ENCODE data around the gene PPEF1.

PPEF1 gene

DNA sequence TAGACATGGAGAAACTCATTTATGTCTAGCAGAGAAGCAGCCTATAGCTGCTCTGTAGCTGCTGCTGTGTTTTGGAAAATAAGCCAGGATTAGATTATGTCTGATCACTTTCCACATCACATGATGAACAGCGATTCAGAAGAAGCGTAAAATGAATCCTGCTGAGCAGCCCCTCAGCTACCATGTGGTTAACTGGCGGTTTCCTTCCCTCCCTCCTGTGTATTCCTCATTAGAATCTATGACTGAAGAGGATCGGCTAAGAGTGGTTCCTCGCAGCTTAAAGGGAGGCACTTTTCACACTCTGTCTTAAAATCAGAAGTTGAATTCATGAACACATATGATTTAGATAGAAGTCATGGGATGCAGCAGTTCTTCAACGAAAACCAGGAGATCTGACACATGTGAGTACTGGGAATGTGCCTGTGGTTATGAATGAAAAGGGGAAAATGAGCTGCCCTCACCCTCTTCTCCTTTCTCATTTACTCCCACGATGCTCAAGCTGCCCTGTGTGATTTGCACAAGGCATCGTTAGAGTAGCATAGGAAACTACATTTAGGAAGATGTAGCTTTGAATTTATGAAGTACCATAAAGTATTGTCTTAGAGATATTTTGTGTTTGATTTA is at the start of gene PPEF1:
TSS of gene PPEF1 (plus strand) at position 220 of the 624 bp plus-strand sequence. CDS start at position 356, 136 bp downstream.
- no peaks in the 10 kb centered on the region for H3K4me1 Mint-ChIP-seq
- H3K27me3 Mint-ChIP-seq: no peaks in the 10 kb centered on the region
- H3K4me3 Mint-ChIP-seq: no peak within 1 kb of the TSS
- H3K36me3 Mint-ChIP-seq: no peaks in the 10 kb centered on the region
- ATAC-seq: no peak
- H3K9me3 Mint-ChIP-seq: no peaks in the 10 kb centered on the region
- no peak within 1 kb of the TSS for H3K27ac Mint-ChIP-seq

- Mint-ChIP-seq H3K27me3 (peaks cover 3% of the 10 kb centered on the region), H3K9me3 (no peaks in the 10 kb centered on the region), H3K4me1 (peaks cover under 1% of the 10 kb centered on the region), H3K36me3 (no peaks in the 10 kb centered on the region), H3K4me3 (no peak overlapping the region), H3K27ac (no peak overlapping the region)
- no peak for ATAC-seq
Observed at GRCh38 chrX:18661273-18661672, 46.2 kb upstream of the PPEF1 start.

DNA sequence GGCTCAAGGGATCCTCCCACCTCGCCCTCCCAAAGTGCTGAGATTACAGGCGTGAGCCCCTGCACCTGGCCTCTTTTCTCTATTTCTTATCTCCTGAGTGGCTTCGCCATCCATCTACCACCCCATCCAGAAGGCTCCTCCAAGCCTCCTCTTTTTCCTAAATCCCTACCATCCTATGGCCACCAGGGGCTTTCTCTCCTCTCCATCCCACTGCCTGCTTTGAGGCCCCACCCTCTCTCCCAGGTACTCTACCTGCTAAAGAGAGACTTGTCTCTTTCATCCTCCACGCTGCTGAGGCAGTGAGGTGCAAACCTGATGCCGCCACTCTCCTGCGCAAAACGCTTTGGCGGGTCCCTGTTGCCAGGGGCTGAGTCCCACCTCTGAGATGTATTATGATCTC is 42.5 kb upstream of the PPEF1 start:
- ATAC-seq: no peak
- Mint-ChIP-seq H3K36me3 (no peaks in the 10 kb centered on the region), H3K9me3 (no peaks in the 10 kb centered on the region), H3K27ac (no peak overlapping the region), H3K4me1 (peaks cover 6% of the 10 kb centered on the region), H3K27me3 (peaks cover 9% of the 10 kb centered on the region), H3K4me3 (no peak overlapping the region)

GRCh38 chrX:18666614-18667013 is 40.8 kb upstream of the PPEF1 start:
- Mint-ChIP-seq H3K4me1 (peaks cover 6% of the 10 kb centered on the region), H3K36me3 (no peaks in the 10 kb centered on the region), H3K9me3 (no peaks in the 10 kb centered on the region), H3K4me3 (no peak overlapping the region), H3K27ac (no peak overlapping the region), H3K27me3 (peaks cover 9% of the 10 kb centered on the region)
- ATAC-seq: no peak

DNA sequence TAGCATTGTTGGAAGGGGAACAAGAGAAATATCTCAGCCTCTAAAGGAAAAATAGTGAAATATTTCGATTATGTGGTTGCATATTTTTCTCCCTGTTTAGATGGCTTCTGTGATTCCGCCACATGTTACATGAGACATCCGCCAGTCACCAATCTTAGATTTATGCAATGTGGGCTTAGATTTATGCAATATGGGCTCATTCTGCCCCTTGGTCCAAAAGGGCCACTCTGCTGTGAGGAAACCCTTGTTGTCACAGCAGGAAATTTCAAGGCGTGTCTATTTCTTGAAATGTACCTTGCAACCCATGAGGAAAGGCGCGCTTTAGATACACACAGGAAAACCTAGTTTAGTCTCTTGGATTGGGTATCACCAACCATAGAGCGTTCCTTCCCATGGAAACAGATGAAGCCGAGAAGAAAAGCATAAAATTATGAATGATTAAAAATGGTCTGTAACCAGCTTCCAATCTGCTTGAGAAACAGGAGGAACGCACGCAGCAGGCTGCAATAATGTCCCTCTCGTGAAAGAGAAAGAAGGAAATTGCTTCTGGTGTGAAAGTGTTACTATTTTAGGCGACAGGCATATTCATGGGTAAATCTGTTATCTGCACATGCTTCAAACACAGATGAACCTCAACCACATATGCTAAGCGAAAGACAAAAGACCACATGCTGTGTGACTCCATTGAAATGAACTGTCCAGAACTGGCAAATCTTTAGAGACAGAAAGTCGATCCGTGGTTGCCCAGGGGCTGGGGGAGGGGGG is 39.2 kb upstream of the PPEF1 start:
- Mint-ChIP-seq H3K27ac (no peak overlapping the region), H3K9me3 (no peaks in the 10 kb centered on the region), H3K36me3 (no peaks in the 10 kb centered on the region), H3K4me1 (peaks cover 6% of the 10 kb centered on the region), H3K4me3 (no peak overlapping the region), H3K27me3 (peaks cover 9% of the 10 kb centered on the region)
- ATAC-seq: no peak

- H3K4me3 Mint-ChIP-seq: no peak within 1 kb of the TSS
- no peaks in the 10 kb centered on the region for H3K36me3 Mint-ChIP-seq
- H3K27ac Mint-ChIP-seq: no peak within 1 kb of the TSS
- no peak for ATAC-seq
- H3K9me3 Mint-ChIP-seq: no peaks in the 10 kb centered on the region
- peaks cover 7% of the 10 kb centered on the region for H3K4me1 Mint-ChIP-seq
- H3K27me3 Mint-ChIP-seq: no peaks in the 10 kb centered on the region
Observed at GRCh38 chrX:18672008-18672407, 35.4 kb upstream of the PPEF1 start, which contains the start of gene RS1. TSS of gene RS1 (minus strand) at chrX:18672108. CDS start at chrX:18672068, 40 bp downstream.

- Mint-ChIP-seq H3K36me3 (peaks cover 4% of the 10 kb centered on the region), H3K27ac (peak overlapping the region; percentile 82), H3K4me3 (peak overlapping the region; percentile 82), H3K4me1 (peaks cover 10% of the 10 kb centered on the region), H3K9me3 (peaks cover 3% of the 10 kb centered on the region), H3K27me3 (no peaks in the 10 kb centered on the region)
- peak; percentile 60 for ATAC-seq
Observed at GRCh38 chrX:18674417-18674787, 33.0 kb upstream of the PPEF1 start.

DNA sequence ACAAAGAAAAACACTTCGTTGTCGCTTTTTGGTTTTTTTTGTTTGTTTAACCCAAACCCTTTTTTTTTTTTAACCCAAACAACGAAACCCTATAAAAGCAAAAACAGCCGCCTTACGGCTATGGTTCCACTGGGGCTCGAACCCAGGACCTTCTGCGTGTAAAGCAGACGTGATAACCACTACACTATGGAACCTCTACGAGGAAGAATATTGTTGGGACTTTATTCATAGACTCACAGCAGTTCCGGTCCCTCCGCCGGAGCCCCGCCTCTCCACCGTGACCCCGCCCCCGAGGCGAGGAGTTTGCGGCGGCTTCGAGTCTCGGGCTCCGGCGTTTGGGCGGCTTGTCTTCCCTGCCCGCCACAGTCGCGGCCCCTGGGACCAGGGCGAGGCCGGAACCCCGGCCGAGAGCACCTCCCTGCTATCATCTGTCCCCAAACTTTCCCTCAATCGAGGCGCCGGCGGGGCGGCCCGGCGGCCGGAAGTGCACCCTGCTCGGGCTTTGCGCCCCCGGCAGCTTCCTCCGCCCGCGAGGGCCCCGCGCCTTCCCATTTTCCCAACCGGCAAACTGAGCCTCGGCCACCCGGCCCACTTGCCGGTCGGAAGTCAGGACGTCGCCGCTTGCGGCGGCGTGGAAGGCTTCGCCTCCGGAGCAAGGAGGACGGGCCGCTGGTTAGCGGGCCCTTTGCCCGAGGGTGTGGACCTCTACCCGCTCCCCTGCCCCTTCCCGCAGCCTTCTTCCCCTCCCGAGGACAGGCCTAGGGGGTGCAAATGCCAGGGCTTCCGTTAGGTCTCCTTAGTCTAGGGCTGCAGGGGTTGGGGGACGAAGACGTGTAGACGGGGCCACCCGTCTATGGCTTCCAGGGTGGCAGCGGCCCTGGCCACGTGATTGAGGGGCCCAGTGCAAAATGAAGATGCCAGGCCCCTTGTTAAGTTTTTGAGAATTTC is 32.4 kb upstream of the PPEF1 start:
- peaks cover 10% of the 10 kb centered on the region for H3K4me1 Mint-ChIP-seq
- H3K27ac Mint-ChIP-seq: peak overlapping the region; percentile 82
- no peaks in the 10 kb centered on the region for H3K27me3 Mint-ChIP-seq
- peak overlapping the region; percentile 82 for H3K4me3 Mint-ChIP-seq
- H3K9me3 Mint-ChIP-seq: peaks cover 3% of the 10 kb centered on the region
- peaks cover 4% of the 10 kb centered on the region for H3K36me3 Mint-ChIP-seq
- ATAC-seq: peak; percentile 93

DNA sequence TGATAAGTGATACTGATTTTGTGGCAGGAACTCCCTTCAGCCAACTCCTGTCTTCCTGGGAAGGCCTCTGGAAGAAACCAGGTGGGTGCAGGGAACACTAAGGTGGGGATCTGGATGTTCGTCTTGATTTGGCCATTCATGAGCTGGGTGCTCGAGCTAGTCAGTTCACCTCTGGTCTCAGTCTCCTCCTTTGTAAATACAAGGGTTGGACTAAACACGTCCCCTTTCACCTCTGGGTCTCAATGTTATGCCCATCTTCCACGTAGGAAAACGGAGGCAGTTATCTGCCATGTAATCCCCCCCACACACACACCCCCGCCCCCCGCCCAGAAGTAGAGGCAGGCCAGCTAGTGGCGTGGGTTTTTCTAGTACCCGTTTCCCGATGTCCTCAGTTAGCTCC is 31.4 kb upstream of the PPEF1 start:
- no peak for ATAC-seq
- Mint-ChIP-seq H3K4me3 (no peak overlapping the region), H3K27ac (no peak overlapping the region), H3K36me3 (peaks cover 4% of the 10 kb centered on the region), H3K9me3 (peaks cover 3% of the 10 kb centered on the region), H3K27me3 (no peaks in the 10 kb centered on the region), H3K4me1 (peaks cover 10% of the 10 kb centered on the region)

- Mint-ChIP-seq H3K27me3 (no peaks in the 10 kb centered on the region), H3K4me3 (no peak overlapping the region), H3K4me1 (peaks cover 10% of the 10 kb centered on the region), H3K9me3 (peaks cover 3% of the 10 kb centered on the region), H3K27ac (no peak overlapping the region), H3K36me3 (peaks cover 4% of the 10 kb centered on the region)
- ATAC-seq: no peak
Observed at GRCh38 chrX:18676470-18676869, 31.0 kb upstream of the PPEF1 start.

GRCh38 chrX:18677161-18677869 is 30.1 kb upstream of the PPEF1 start:
- H3K9me3 Mint-ChIP-seq: peaks cover 3% of the 10 kb centered on the region
- H3K36me3 Mint-ChIP-seq: peaks cover 4% of the 10 kb centered on the region
- no peak overlapping the region for H3K27ac Mint-ChIP-seq
- no peak for ATAC-seq
- no peaks in the 10 kb centered on the region for H3K27me3 Mint-ChIP-seq
- peaks cover 10% of the 10 kb centered on the region for H3K4me1 Mint-ChIP-seq
- no peak overlapping the region for H3K4me3 Mint-ChIP-seq

DNA sequence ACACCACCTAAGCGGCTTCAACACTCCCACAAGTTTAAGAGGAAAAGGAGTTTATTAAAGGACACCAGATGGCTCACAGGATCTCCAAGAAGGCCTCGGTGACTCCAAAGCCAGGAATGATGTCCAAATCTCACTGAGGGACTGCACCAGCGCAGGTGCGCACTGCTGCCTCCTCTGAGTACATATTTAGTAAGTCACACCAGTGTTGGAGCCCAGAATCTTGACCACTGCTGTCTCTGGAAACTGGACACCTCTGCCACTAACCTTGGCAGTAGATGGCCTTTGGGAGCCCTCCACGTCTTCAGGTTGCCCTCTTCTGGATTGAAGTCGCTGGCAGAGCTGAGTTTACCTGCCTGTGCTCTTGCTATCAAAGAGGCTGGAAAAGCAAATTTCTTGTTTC is 25.4 kb upstream of the PPEF1 start:
- peaks cover 10% of the 10 kb centered on the region for H3K4me1 Mint-ChIP-seq
- peaks cover 3% of the 10 kb centered on the region for H3K9me3 Mint-ChIP-seq
- H3K36me3 Mint-ChIP-seq: peaks cover 4% of the 10 kb centered on the region
- H3K4me3 Mint-ChIP-seq: no peak overlapping the region
- ATAC-seq: no peak
- H3K27ac Mint-ChIP-seq: no peak overlapping the region
- H3K27me3 Mint-ChIP-seq: no peaks in the 10 kb centered on the region

DNA sequence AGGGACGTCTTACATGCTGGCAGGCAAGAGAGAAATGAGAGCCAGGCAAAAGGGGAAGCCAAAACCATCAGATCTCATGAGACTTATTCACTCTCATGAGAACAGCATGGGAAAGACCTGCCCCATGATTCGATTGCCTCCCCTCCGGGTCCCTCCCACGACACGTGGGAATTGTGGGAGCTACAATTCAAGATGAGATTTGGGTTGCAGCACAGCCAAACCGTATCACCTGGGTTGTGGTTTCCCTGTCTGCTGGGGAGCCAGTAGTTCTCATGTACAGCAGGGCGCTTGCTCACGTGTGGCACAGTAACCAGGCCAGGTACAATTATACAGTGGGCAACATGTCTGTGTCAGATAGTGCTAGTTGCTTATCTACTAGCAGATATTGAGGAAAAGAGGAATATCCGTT is 24.5 kb upstream of the PPEF1 start:
- Mint-ChIP-seq H3K9me3 (peaks cover 3% of the 10 kb centered on the region), H3K27ac (no peak overlapping the region), H3K36me3 (peaks cover 4% of the 10 kb centered on the region), H3K4me3 (no peak overlapping the region), H3K4me1 (peaks cover 10% of the 10 kb centered on the region), H3K27me3 (no peaks in the 10 kb centered on the region)
- no peak for ATAC-seq

- Mint-ChIP-seq H3K36me3 (no peaks in the 10 kb centered on the region), H3K27me3 (no peaks in the 10 kb centered on the region), H3K9me3 (no peaks in the 10 kb centered on the region), H3K27ac (no peak overlapping the region), H3K4me1 (peaks cover under 1% of the 10 kb centered on the region), H3K4me3 (no peak overlapping the region)
- no peak for ATAC-seq
Observed at GRCh38 chrX:18687856-18688495, 19.5 kb upstream of the PPEF1 start.
